Neuronal stem cell (in vitro differentiated cells): ENCODE data around the gene TTLL8.

Experiments
- DNase-seq: peaks from one replicate; pipeline ENCODE4 v3.0.0-alpha.2; 2013; ENCODE audit warnings: low spot score
- H2AFZ ChIP-seq: one replicate; pipeline ENCODE4 v1.6.1; 2013; ENCODE audit warnings: mild to moderate bottlenecking, low read length, inconsistent platforms
- H2AK5ac ChIP-seq: 2 replicates; pipeline ENCODE4 v1.6.1; 2013; ENCODE audit warnings: low read depth, mild to moderate bottlenecking, inconsistent platforms, low read length, moderate library complexity, mixed read lengths
- H2BK120ac ChIP-seq: 2 replicates; pipeline ENCODE4 v1.6.1; 2013; ENCODE audit warnings: low read depth, mild to moderate bottlenecking, inconsistent platforms, low read length, moderate library complexity, mixed read lengths
- H2BK12ac ChIP-seq: one replicate; pipeline ENCODE4 v1.6.1; 2013; ENCODE audit warnings: low read length, inconsistent platforms
- H2BK15ac ChIP-seq: 2 replicates; pipeline ENCODE4 v1.6.1; 2013; ENCODE audit warnings: mild to moderate bottlenecking, low read length, inconsistent platforms, mixed read lengths
- H2BK5ac ChIP-seq: one replicate; pipeline ENCODE4 v1.6.1; 2013; ENCODE audit warnings: inconsistent platforms, mild to moderate bottlenecking, low read length, moderate library complexity
- H3K14ac ChIP-seq: one replicate; pipeline ENCODE4 v1.6.1; 2013; ENCODE audit warnings: low read length, inconsistent platforms
- H3K18ac ChIP-seq: 2 replicates; pipeline ENCODE4 v1.6.1; 2013; ENCODE audit warnings: low read length, inconsistent platforms
- H3K23ac ChIP-seq: 2 replicates; pipeline ENCODE4 v1.6.1; 2013; ENCODE audit warnings: low read depth, mild to moderate bottlenecking, mixed read lengths, low read length, inconsistent platforms; ENCODE audit not compliant: poor library complexity
- H3K27ac ChIP-seq: replicated peaks from 3 replicates; pipeline ENCODE4 v1.5.1; 2013; ENCODE audit warnings: low read length, inconsistent platforms
- H3K27me3 ChIP-seq, 3 experiments: 2 replicates each; pipeline ENCODE4 v1.6.1; 2013; ENCODE audit warnings: low read length in 3 of 3, mild to moderate bottlenecking in 2 of 3, inconsistent platforms in 1 of 3, low read depth in 1 of 3, mixed read lengths in 1 of 3, moderate library complexity in 1 of 3; ENCODE audit not compliant: control insufficient read depth in 3 of 3, insufficient read depth in 3 of 3
- H3K36me3 ChIP-seq, 2 donors: replicated peaks in 1 of 2; 2 replicates each; pipeline ENCODE4 v1.6.1; 2013; ENCODE audit warnings: low read length in 2 of 2; ENCODE audit not compliant: control insufficient read depth in 2 of 2, insufficient read depth in 2 of 2
- H3K4ac ChIP-seq: 2 replicates; pipeline ENCODE4 v1.6.1; 2013; ENCODE audit warnings: inconsistent platforms, mild to moderate bottlenecking, low read length, moderate library complexity
- H3K4me1 ChIP-seq, 2 donors: 1 replicate in 1 of 2; 2 replicates in 1 of 2; pipeline ENCODE4 v1.6.1; 2013; ENCODE audit warnings: low read length in 2 of 2, low read depth in 1 of 2; ENCODE audit not compliant: control insufficient read depth in 2 of 2, insufficient read depth in 1 of 2
- H3K4me2 ChIP-seq: one replicate; pipeline ENCODE4 v1.6.1; 2013; ENCODE audit warnings: mild to moderate bottlenecking, low read length, inconsistent platforms; ENCODE audit not compliant: insufficient read depth, poor library complexity, severe bottlenecking
- H3K4me3 ChIP-seq, 2 donors: 2 replicates each; pipeline ENCODE4 v1.5.1; 2013; ENCODE audit warnings: low read length in 2 of 2, mild to moderate bottlenecking in 2 of 2, inconsistent platforms in 1 of 2, moderate library complexity in 1 of 2
- H3K79me1 ChIP-seq: one replicate; pipeline ENCODE4 v1.6.1; 2013; ENCODE audit warnings: low read depth, mild to moderate bottlenecking, inconsistent platforms, low read length, moderate library complexity
- H3K9ac ChIP-seq: one replicate; pipeline ENCODE4 v1.6.1; 2013; ENCODE audit warnings: mild to moderate bottlenecking, low read depth, low read length, inconsistent platforms; ENCODE audit not compliant: poor library complexity
- H3K9me3 ChIP-seq, 2 donors: replicated peaks in 1 of 2; 2 replicates each; pipeline versions ENCODE3 to v1.6.1; 2013; ENCODE audit warnings: low read length in 2 of 2, mild to moderate bottlenecking in 2 of 2, inconsistent platforms in 1 of 2, low read depth in 1 of 2, mixed read lengths in 1 of 2, moderate library complexity in 1 of 2; ENCODE audit not compliant: control insufficient read depth in 2 of 2, insufficient read depth in 1 of 2
- H4K8ac ChIP-seq: one replicate; pipeline ENCODE4 v1.6.1; 2013; ENCODE audit warnings: low read depth, mild to moderate bottlenecking, inconsistent platforms, low read length, moderate library complexity
- H4K91ac ChIP-seq: one replicate; pipeline ENCODE4 v1.6.1; 2013; ENCODE audit warnings: low read length, low read depth, mild to moderate bottlenecking, inconsistent platforms; ENCODE audit not compliant: poor library complexity
- WGBS, 2 donors: extraction: QIAGEN DNeasy Blood & Tissue Kit; methylation state at CpG; one replicate each; pipeline ENCODE4 v1.1.7; 2013; ENCODE audit warnings: missing lambda C conversion rate in 2 of 2, mixed read lengths in 1 of 2; ENCODE audit not compliant: insufficient read length in 2 of 2, insufficient replicate concordance in 1 of 2; ENCODE audit errors: extremely low coverage in 2 of 2; 5-methylcytosine and 5-hydroxymethylcytosine counted together

Gene TTLL8

DNA sequence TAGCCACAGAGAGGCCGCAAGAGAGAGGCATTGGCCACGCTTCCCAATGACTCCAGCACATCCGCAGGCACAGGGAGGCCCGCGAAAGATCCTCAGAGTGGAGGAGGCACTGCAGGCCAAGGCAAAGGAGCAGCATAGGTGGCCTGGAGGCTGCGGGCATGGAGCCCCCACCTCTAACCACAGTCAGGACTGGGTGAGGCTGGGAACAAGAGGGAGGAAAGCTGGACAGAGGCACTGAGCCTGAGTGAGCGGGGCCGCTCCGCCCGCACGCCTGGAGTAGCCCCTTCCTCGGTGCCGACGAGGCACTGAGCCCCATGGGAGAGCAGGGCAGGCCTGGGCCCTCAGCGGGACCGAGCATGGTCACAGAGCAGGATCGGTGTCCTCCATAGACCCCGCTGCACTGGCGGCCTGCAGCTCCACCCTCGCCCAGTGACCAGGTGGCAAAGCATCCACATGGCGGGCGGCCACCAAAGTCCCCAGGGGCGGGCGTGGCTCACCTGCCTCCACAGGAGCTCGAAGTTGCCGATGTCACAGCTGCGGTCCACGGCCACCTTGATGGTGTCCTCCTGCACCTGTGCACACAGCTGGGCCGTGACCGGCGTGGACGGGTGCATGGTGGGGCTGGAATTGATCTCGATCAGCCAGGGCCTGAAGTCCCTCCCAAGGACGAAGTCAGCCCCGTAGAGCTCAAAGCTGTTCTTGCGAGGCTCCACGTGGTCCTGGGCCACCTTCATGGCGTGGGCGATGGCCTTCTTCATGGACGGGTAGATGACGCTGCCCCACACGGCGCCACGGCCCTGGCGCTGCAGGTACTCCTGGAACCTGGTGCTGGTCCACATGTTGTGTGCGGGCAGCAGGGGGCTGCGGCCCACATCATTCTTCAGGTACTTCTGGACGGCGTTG is 26.7 kb downstream of the TTLL8 start:
- no peaks in the 10 kb centered on the region for H3K9me3 ChIP-seq
- H3K4me2 ChIP-seq, result peak overlapping the region; percentile 18
- no peak overlapping the region for H2AFZ ChIP-seq
- no peak overlapping the region for H4K91ac ChIP-seq
- peak overlapping the region; percentile 84 for H2BK12ac ChIP-seq
- H3K27me3 ChIP-seq, result peaks cover 0 to 36% (median 13%) of the 10 kb centered on the region in 3 experiments
- peak overlapping the region; percentile 11 for H3K18ac ChIP-seq
- no peak overlapping the region for H3K4ac ChIP-seq
- WGBS, 2 donors, result no CpG with 5 or more reads among the region's 49 CpGs
- peaks cover 0 to 1% of the 10 kb centered on the region in 2 donors for H3K4me1 ChIP-seq
- H3K9ac ChIP-seq, result peak overlapping the region; percentile 30
- peak overlapping the region; percentile 89 for H3K23ac ChIP-seq
- H3K27ac ChIP-seq, result no peak overlapping the region
- H4K8ac ChIP-seq, result peak overlapping the region; percentile 72
- H3K79me1 ChIP-seq, result no peaks in the 10 kb centered on the region
- H3K4me3 ChIP-seq, result peak overlapping the region in 1 of 2 donors; percentile 47
- peak overlapping the region; percentile 72 for H2BK120ac ChIP-seq
- H3K36me3 ChIP-seq, result no peaks in the 10 kb centered on the region
- no peak for DNase-seq
- H3K14ac ChIP-seq, result peak overlapping the region; percentile 94
- peak overlapping the region; percentile 90 for H2BK5ac ChIP-seq
- H2BK15ac ChIP-seq, result peak overlapping the region; percentile 83
- H2AK5ac ChIP-seq, result peak overlapping the region; percentile 97

DNA sequence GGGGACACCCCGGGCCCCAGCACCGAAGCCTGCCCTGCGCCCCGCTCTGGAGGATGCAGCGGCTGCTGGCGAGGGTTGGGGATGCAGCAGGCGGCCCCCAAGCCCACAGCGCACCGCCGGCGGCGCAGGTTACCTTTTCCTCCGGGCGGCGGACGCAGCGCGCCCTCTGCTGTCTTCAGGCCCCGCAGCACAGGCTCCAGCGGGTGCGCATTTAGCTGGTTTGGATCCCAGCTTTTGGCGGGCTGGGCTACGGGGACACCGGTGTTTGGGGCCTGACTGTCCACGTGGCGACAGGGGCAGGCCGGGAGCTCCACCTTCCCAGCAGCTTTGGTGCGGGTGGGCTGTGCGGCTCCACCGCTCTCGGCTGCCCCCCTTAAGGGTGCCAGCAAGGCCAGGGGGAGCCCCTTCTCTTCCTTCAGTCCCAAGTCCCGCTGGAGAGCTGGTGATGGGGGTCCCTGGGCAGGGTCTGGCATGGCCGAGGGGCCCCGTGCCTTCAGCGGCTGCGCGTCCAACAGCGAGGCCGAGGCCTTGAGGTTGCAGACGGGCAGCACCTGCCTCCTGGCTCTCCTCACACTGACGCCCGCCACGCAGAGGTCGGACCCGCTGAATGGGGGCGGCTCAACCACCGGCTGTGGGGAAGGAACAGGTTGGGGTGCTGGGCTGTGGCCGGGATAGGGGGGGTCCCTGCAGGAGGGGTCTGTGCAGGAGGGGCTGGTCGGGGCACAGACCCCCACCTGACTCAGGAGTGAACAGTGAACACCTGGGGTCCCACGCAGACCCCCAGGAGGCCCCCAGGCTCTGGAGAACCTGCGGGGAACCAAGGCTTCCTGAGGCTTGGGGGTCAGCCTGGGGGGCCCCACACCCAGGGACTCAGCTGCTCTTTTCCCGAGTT is 27.6 kb downstream of the TTLL8 start:
- peaks cover 0 to 1% of the 10 kb centered on the region in 2 donors for H3K4me1 ChIP-seq
- peak overlapping the region; percentile 94 for H3K14ac ChIP-seq
- H4K91ac ChIP-seq, result no peak overlapping the region
- no peaks in the 10 kb centered on the region for H3K79me1 ChIP-seq
- no peak overlapping the region for H3K27ac ChIP-seq
- H2BK15ac ChIP-seq, result peak overlapping the region; percentile 96
- peak overlapping the region; percentile 78 for H2AFZ ChIP-seq
- peak overlapping the region; percentile 85 for H3K18ac ChIP-seq
- H3K23ac ChIP-seq, result peak overlapping the region; percentile 73
- peak; percentile 75 for DNase-seq
- H3K9ac ChIP-seq, result peak overlapping the region; percentile 72
- no peaks in the 10 kb centered on the region for H3K36me3 ChIP-seq
- peak overlapping the region; percentile 90 for H2BK5ac ChIP-seq
- peak overlapping the region; percentile 97 for H2AK5ac ChIP-seq
- H2BK120ac ChIP-seq, result no peak overlapping the region
- H2BK12ac ChIP-seq, result peak overlapping the region; percentile 73
- peaks cover 0 to 36% (median 13%) of the 10 kb centered on the region in 3 experiments for H3K27me3 ChIP-seq
- no peak overlapping the region for H3K4me3 ChIP-seq
- H3K4ac ChIP-seq, result peak overlapping the region; percentile 53
- no peaks in the 10 kb centered on the region for H3K9me3 ChIP-seq
- WGBS, 2 donors, result no CpG with 5 or more reads among the region's 52 CpGs
- peak overlapping the region; percentile 54 for H3K4me2 ChIP-seq
- peak overlapping the region; percentile 72 for H4K8ac ChIP-seq

DNA sequence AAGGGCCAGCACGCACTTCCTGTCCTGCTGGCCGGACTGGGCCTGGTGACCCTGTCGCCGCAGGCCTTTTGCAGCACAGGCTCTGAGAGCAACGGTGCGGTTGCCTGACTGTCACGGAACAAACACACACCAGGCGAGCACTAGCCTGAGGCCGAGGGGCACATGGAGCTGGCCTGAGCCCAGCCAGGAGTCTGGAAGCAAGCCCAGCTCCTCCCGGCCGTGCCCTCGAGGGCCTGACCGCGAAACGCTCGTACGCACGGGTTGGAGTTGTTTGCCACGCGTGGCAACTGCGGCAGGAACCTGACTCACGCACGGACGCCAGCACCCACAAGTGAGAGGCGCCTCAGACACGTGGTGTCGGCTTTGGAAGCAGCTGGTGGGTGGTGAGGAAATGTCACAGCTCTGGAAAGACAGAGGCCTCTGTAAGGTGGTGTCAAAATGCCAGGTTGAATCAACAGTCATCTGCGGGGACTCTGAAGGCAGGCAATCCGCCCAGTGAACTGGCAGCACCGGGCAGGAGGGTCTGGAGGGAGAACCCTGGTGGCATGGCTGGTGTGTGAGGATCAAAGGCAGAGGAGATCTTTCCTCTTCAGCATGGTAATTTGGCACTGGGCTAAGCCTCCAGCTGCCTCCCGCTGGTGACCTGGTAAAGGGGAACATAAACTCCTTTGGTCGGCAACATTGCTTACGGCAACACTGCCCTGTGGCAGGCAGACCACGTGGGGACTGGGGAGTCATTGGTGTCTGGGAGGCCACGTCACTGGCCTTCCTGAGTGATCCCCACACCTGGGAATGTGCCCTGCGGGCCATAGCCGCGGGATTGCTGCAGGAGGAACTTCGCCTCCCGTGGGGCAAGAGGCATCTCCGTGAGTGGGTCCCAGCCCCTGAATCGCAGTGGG is 30.2 kb downstream of the TTLL8 start:
- no peak overlapping the region for H3K27ac ChIP-seq
- no peak overlapping the region for H3K4me3 ChIP-seq
- no peaks in the 10 kb centered on the region for H3K79me1 ChIP-seq
- no peak overlapping the region for H2AFZ ChIP-seq
- H2BK12ac ChIP-seq, result peak overlapping the region; percentile 82
- H4K8ac ChIP-seq, result no peak overlapping the region
- no peak overlapping the region for H2BK5ac ChIP-seq
- no peaks in the 10 kb centered on the region for H3K9me3 ChIP-seq
- no peak overlapping the region for H4K91ac ChIP-seq
- peak overlapping the region; percentile 47 for H3K14ac ChIP-seq
- no peak overlapping the region for H2BK15ac ChIP-seq
- peaks cover 0 to 1% of the 10 kb centered on the region in 2 donors for H3K4me1 ChIP-seq
- H3K36me3 ChIP-seq, result no peaks in the 10 kb centered on the region
- H2BK120ac ChIP-seq, result no peak overlapping the region
- H2AK5ac ChIP-seq, result peak overlapping the region; percentile 26
- peak overlapping the region; percentile 73 for H3K23ac ChIP-seq
- no peak overlapping the region for H3K4me2 ChIP-seq
- WGBS, 2 donors, result no CpG with 5 or more reads among the region's 42 CpGs
- peak overlapping the region; percentile 60 for H3K9ac ChIP-seq
- H3K4ac ChIP-seq, result no peak overlapping the region
- DNase-seq, result no peak
- peaks cover 0 to 36% (median 13%) of the 10 kb centered on the region in 3 experiments for H3K27me3 ChIP-seq
- H3K18ac ChIP-seq, result peak overlapping the region; percentile 52
